Activated CD4-positive, alpha-beta T cell treated with anti-CD3 and anti-CD28 coated beads, Interleukin-2, amount 50 U/mL, for 1 hour (primary cell): ENCODE results near the gene BPGM.

Experiments used
- DNase-seq: peaks from one replicate; pipeline ENCODE4 v3.0.0-alpha.2; 2020

The BPGM gene

DNA sequence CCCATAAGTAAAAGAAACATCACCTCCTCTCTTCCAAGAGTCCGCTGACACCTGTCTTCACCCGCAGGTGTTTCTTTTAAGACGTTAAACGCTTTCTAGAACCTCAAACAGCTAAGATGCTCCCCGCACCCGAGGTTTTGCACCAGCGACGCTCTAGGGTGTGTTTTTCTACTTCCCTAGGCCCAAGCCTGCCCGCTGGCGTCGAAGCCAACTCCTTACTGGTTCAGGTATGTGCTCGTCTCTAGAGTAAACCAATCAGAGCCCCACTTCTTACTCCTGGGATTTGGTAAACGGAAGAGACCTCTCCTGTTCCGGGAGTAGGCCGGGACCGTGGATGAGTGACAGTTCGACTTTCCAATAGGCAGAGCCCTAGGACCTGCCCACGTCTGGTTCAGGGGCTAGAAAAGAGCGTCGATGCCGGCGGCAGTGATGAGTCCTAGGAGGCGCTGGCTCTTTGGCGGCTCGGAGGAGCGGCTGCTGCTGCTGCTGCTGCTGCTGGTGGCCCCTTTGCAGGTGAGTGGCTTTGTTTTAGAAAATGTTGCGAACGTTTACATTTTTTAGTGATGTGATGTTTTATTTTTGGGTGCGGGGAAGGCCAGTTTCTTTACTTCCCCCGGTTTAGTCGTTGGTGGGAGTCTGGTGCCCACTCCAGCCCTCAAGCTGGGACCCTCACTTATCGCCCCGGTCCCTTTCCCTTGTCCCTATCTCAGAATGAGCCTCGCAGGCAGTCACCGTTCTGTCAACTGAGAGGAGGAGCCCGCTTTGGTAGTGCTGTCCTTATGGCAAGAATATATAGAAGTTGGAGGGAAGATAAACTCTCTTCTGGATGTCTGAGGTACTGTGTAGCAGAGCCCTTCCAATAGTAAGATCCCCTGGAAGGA is at the start of gene BPGM:
TSS of gene BPGM (plus strand) at position 429 of the 881 bp plus-strand sequence. CDS start 14,655 bp downstream, outside the sequence.
- DNase-seq, result peak; percentile 95

DNA sequence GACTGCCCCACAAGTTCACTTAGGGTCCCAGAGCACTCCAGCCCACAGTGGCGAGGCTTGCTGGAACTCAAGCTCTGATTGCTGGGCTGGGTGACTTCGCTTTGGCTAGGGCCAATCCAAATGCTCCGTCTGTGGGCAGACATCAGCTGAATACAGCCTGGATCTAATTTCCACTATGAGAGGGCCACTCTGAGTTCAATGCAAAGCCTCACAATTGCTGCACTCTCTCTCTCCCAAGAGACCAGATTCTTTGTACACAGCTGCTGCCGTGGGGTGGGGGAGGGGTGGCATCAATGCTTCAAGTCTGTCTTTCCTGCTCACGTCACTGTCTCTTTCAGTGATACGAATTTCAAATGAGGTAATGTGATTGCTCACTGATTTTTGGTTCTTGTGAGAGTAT is 47.3 kb upstream of the BPGM start:
- DNase-seq, result no peak

GRCh38 chr7:134601459-134601858 is 45.2 kb upstream of the BPGM start:
- DNase-seq, result no peak

- no peak for DNase-seq
Measured at GRCh38 chr7:134602881-134603451, 43.7 kb upstream of the BPGM start.

DNA sequence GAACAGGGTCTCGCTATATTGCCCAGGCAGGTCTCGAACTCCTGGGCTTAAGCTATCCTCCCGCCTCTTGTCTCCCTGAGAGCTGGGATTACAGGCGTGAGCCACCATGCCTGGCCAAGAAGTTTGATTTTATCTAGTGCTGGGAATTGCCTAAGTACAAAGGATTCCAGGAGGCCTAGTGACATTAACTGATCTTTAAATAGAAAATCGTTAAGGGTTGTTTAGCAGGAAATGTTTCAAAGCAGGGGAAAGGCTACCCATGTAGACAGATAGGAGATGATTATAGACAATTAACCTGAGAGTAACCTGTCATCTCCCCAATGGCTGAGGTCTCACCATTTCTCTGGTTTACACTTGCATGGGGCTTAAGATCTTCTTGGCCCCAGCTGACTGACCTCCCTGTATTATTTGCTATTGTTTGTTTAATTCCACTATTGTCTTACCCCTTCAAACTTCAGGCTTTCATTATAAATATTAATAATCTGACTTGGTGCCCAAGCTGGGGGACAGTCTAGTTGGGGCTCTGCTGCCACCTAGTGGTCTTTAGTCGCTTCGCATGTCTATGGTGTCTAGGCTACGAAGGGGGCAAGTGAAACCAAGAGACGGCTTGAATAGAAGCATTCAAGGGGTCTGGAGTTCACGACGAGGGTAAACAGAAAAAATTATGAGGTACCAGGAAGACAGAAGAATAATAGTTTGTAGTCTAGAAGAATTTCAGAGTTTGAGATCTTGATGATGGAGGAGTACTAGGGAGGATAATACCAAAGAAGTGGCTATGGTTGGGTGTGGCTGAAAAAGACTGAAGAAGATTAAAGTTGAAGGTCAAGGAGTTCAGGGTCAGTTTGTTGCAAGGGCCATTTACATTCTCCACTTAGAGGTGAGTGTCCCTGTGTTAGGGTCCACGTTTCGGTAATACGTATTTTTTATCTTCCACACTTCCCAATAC is 40.4 kb upstream of the BPGM start:
- peak; percentile 55 for DNase-seq

GRCh38 chr7:134611611-134612151 is 35.0 kb upstream of the BPGM start:
- no peak for DNase-seq

- DNase-seq, result no peak
Measured at GRCh38 chr7:134612197-134612596, 34.5 kb upstream of the BPGM start.

DNA sequence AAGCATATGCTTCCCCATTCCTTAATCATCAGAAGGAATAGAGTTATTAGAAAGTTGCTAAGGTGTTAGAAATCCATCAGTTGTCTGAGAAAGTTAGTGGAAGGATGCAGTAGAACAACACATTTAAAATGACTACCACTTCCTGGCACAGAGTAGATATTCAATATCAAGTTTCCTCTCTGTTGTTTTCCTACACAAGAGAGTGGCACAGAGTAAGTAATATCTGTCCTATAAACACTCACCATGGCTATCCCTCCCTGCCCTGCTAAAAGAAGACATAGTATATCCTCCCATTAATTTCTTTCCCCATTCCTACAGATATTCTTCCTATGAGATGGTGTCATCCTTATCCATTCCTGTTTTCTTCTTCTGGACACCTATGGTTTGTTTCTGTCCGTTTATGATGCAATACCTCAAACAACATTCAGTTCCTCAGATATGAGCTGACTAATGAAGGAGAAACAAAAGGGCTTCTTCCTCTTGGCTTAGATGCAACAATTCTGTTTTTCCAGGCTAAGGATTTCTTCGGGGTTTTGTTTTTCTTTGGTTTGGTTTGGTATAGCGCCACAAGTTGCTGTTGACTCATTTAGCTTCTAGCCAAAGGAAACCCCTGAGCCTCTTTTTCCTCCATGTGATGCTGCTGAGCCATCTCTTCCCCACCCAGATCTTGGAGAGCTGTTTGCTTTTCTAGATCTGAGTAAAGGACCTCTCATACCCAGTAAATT is 32.9 kb upstream of the BPGM start:
- no peak for DNase-seq

DNA sequence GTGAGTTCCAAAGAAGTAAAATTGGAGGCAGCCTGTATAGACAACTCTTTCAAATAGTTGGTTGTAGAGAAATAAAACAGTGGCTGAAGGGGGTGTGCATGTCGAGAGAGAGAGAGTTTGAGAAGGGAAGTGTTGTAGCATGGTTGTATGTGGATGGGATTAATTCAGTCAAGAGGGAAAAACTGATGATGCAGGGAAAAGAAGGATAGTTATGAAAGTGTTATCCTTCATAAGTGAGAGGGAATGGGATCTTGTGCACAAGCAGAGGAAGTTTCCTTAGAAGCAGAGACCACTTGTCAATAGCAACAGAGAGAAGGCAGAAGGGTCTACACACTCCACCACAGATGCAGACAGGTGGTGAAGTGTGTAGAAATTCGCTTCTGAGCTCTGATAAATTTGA is 30.0 kb upstream of the BPGM start:
- no peak for DNase-seq

- no peak for DNase-seq
Measured at GRCh38 chr7:134618756-134619530, 27.7 kb upstream of the BPGM start.

DNA sequence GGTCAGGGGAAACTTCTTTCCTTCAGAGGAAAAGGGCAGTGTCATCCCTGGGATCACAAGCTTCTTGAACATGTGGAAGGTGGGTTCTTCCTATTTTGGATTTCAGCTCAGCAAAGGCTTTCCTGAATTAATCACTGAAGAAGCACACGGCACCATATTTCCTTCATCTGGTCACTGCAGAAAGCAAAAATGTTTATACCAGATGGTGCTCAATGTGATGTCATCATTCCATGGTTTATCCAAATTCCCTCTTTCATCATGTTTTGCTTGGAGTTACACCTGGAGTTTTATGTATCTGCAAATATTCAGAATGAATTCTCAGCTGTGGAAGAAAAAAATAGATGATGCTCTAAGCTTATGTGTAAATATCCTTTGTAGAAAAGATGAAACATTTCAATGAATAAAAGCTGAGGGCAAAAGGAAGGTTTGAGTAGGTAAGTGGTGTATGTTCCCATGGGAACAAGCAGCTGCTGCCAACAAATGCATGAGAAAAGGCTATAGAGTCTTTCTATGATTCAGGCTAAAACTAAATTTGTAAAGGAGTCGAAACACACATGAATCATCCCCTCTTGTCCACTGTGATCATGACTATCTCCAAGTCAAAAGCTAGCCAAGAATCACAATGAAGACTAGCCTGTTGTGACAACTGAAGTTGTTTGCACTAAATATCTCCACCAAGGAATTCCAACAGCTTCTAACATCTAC is 26.9 kb upstream of the BPGM start:
- no peak for DNase-seq

DNA sequence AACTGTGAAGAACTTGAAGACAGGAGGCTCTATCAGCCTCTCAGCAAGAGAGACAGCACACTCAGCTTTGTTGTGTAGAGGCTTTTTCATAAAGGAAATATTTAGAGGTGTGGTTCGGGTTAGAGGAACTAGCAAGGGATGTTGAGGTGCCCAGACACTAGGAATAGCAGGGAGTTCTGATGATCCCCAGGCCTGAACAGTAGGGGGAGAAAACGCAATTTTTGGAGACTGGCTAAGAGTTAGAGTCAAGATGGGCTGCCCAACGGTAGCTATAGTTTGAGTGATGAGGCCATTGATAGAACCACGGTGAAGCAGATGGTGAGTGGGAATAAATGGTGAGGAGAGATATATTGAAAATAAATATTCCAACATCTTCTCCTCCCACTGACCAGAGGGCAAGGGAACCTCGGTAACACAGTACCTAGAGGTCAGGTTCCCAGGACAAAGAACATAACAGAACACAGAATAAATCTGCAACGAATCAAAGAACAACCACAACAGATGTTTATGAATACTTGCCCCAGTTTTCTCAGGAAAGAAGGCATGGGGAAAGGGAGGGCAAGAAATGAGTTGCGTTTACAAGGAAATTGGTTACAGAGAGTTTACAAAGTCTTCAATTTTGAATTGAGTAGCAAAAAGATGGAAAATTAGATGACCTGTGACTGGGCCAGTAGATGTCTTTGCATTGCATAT is 24.2 kb upstream of the BPGM start:
- DNase-seq, result no peak

DNA sequence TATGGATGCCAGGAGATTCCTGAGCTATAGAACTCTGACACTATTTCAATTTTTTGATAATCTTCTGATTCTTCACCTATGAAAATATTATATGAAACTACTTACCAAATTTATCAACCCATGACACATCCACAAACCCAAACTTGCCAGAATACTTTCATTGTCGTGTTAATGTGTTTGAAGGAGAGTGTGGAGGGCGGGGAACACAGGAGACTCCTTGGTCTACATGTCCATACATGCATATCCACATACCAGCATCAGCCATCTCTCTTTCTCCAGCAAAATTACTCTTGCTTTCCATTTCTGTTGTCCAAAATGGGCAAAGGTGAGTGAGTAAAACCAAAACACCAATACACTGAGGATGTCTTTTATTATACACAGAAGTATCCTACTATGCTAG is 23.5 kb upstream of the BPGM start:
- DNase-seq, result no peak

DNA sequence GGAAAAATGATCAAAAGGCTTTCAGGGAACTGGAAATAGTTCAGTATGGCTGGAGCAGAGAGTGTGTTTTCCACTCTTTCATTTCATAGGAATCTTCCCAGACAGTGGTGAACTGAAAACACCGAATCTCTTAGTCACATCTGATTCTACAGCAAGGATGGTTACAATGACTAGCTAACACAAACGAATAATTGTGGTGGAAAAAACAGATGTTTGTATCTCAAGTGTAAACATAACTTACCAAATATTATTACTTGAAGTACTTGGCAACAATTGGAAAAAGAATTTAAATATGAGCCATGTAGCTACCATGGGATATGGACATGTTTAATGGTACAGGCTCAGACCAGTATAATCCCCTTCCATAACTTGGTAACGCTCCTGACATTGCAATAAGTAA is 21.1 kb upstream of the BPGM start:
- DNase-seq, result no peak

GRCh38 chr7:134627109-134627774 is 19.4 kb upstream of the BPGM start:
- DNase-seq, result no peak

DNA sequence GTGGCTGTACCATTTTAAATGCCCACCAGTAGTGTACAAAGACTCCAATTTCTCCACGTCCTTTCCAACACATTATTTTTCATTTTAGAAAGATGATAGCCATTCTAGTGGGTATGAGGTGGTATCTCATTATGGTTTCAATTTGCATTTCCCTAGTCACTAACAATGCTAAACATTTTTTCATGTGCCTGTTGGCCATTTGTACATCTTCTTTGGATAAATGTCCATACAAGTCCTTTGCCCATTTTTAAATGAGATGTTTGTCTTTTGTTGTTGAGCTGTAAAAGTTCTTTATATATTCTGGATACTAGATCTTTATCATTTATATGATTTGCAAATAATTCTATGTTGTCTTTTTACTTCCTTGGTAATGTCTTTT is 18.9 kb upstream of the BPGM start:
- no peak for DNase-seq

DNA sequence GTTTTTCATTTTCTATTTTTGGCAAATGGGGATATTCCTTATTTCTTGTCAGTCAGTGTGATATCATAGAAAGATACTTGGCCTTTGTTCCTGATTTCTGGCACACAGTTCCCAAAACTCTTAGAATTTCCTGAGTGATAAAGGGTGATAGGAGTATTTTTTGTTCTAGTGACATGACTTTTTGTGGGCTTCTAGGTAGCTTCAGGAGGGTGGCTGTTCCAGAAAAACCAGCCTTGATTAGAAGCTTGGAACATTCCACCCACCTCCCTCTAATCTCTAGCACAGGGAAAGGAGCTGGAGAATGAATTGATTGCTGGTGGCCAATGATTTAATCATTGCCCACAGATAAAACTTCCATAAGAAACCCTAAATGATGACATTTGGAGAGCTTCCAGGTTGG is 17.2 kb upstream of the BPGM start:
- no peak for DNase-seq

DNA sequence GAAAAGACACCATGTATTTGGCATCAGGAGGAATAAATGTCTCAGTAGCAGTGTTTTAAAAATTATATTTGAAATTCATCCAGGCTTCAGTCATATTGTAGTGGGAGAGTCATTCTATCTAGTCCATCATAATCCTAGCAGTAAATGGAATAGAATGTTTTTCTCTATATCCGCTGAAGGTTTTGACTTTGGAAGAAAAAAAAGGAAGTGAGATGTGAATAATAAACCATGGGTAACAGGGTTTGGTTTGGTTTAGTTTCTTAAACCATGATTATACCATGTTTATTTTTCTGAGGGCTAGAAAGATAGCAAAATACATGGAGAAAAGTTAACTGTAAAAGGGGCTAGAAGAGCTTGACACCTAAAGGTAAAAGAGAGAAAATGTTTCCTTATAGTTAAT is 16.4 kb upstream of the BPGM start:
- no peak for DNase-seq

DNA sequence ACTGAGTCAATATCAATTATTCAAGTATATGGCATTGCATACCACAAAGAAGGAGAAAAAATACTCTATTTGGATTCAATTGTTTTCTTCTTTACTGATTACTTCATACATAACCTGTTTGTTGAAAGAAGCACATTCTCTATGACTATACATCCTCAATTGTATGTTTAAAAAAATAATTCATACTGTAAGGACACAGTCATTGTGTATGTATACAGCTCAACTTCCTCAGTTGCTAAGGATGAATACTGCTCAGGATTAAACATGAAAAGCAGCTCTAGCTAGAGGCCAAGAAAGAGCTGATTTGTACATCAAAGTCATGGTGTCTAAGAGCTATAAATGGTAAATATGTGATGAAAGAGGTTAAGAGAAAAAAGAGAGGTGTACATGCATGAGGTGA is 15.8 kb upstream of the BPGM start:
- no peak for DNase-seq

- DNase-seq, result no peak
Measured at GRCh38 chr7:134632052-134632451, 14.6 kb upstream of the BPGM start.
